HepG2 (cell line): ENCODE results near the gene RDH12. TPM values are rescaled to one million over a fixed set of nuclear protein-coding genes. Genes with fewer than 3 reads are reported as not detected.

Source experiments
- ARHGAP35 ChIP-seq: sonication (generic); formaldehyde crosslinking; IDR thresholded peaks from 2 replicates; pipeline ENCODE4 v1.9.0; 2022; ENCODE audit warnings: mild to moderate bottlenecking, inconsistent platforms, moderate library complexity, missing genetic modification reagents, borderline replicate concordance
- FLYWCH1 ChIP-seq: sonication (generic); formaldehyde crosslinking; IDR thresholded peaks from 2 replicates; pipeline ENCODE4 v1.8.1; 2023; ENCODE audit warnings: mild to moderate bottlenecking, missing genetic modification reagents
- GABPA ChIP-seq, 2 experiments: IDR thresholded peaks; 2 replicates each; pipeline ENCODE4 v1.6.1; 2011 to 2016; ENCODE audit warnings: low read depth in 2 of 2, low read length in 1 of 2, missing biosample characterization in 1 of 2, missing genetic modification characterization in 1 of 2
- KAT8 ChIP-seq: IDR thresholded peaks from 2 replicates; pipeline ENCODE4 v1.6.1; 2016; ENCODE audit warnings: missing genetic modification reagents, missing compliant biosample characterization
- KDM3A ChIP-seq: IDR thresholded peaks from 2 replicates; pipeline ENCODE4 v1.6.1; 2018; ENCODE audit warnings: low read depth, missing compliant biosample characterization
- MYNN ChIP-seq: sonication (generic); formaldehyde crosslinking; IDR thresholded peaks from 2 replicates; pipeline ENCODE4 v1.4.0; 2020; ENCODE audit warnings: mild to moderate bottlenecking, low read depth, missing genetic modification reagents
- PAX8 ChIP-seq: sonication (generic); formaldehyde crosslinking; IDR thresholded peaks from 2 replicates; pipeline ENCODE4 v1.8.0; 2022; ENCODE audit warnings: mild to moderate bottlenecking, missing genetic modification reagents, borderline replicate concordance
- RELA ChIP-seq: sonication (generic); formaldehyde crosslinking; IDR thresholded peaks from 2 replicates; pipeline ENCODE4 v1.4.0; 2020; ENCODE audit warnings: missing genetic modification reagents
- SRF ChIP-seq: IDR thresholded peaks from 2 replicates; pipeline ENCODE4 v1.6.1; 2011; ENCODE audit warnings: mild to moderate bottlenecking, low read depth, low read length, moderate library complexity
- TP53 ChIP-seq: sonication (generic); formaldehyde crosslinking; conservative IDR thresholded peaks from 2 replicates; pipeline ENCODE4 v1.4.0; 2020; ENCODE audit warnings: missing genetic modification reagents
- ZBTB39 ChIP-seq: sonication (generic); formaldehyde crosslinking; IDR thresholded peaks from 2 replicates; pipeline ENCODE4 v1.5.0; 2020; ENCODE audit warnings: missing genetic modification reagents
- ZNF331 ChIP-seq: sonication (generic); formaldehyde crosslinking; IDR thresholded peaks from 2 replicates; pipeline ENCODE4 v1.4.0; 2020; ENCODE audit warnings: missing genetic modification reagents
- ZNF546 ChIP-seq: sonication (generic); formaldehyde crosslinking; conservative IDR thresholded peaks from 2 replicates; pipeline ENCODE4 v1.8.1; 2023; ENCODE audit warnings: mild to moderate bottlenecking, missing genetic modification reagents
- ZNF670 ChIP-seq: sonication (generic); formaldehyde crosslinking; IDR thresholded peaks from 2 replicates; pipeline ENCODE4 v1.8.0; 2022; ENCODE audit warnings: mild to moderate bottlenecking, missing genetic modification reagents, borderline replicate concordance
- ZNF747 ChIP-seq: sonication (generic); formaldehyde crosslinking; IDR thresholded peaks from 2 replicates; pipeline ENCODE4 v1.8.1; 2023; ENCODE audit warnings: missing genetic modification reagents, mild to moderate bottlenecking, borderline replicate concordance
- polyA plus RNA-seq, 8 experiments: library from polyadenylated mRNA; depleted of rRNA in 3 of 8; stranded (reverse) in 7 of 8; unstranded in 1 of 8; fragments of >200 nt; fragmentation: Illumina TruSeq in 4 of 8; extraction: Trizol in 4 of 8; gene quantifications; 2 replicates each; pipeline versions ENCODE4 v1.2.1 to v1.2.3, GENCODE V29; 2011 to 2016; ENCODE audit warnings: low read depth in 4 of 8, missing spikeins in 1 of 8, mixed read lengths in 1 of 8; ENCODE audit not compliant: insufficient read depth in 1 of 8
- total RNA-seq, 5 experiments: library from RNA; depleted of rRNA; stranded (reverse); fragments of >200 nt; fragmentation: Illumina TruSeq; extraction: Trizol; gene quantifications; 2 replicates each; pipeline ENCODE4 v1.2.3, GENCODE V29; 2016; ENCODE audit warnings: low read depth in 1 of 5
- TF ChIP-seq, protein P1 (sequence below): sonication (generic); formaldehyde crosslinking; IDR thresholded peaks from 2 replicates; pipeline ENCODE4 v1.4.0; 2020; ENCODE audit warnings: missing genetic modification reagents
- TF ChIP-seq, protein P2 (sequence below): sonication (generic); formaldehyde crosslinking; IDR thresholded peaks from 2 replicates; pipeline ENCODE4; 2020; ENCODE audit warnings: missing genetic modification reagents, mild to moderate bottlenecking, borderline replicate concordance
- TF ChIP-seq, protein P3 (sequence below): sonication (generic); formaldehyde crosslinking; IDR thresholded peaks from 2 replicates; pipeline ENCODE4 v1.8.0; 2022; ENCODE audit warnings: low read depth, missing genetic modification reagents

RDH12 gene
- total and polyA plus RNA-seq, 2 of the 13 experiments (the other 11 are each of a cell fraction or from before 2014, with no cell fraction given), result 1.6 to 2.1 TPM

DNA sequence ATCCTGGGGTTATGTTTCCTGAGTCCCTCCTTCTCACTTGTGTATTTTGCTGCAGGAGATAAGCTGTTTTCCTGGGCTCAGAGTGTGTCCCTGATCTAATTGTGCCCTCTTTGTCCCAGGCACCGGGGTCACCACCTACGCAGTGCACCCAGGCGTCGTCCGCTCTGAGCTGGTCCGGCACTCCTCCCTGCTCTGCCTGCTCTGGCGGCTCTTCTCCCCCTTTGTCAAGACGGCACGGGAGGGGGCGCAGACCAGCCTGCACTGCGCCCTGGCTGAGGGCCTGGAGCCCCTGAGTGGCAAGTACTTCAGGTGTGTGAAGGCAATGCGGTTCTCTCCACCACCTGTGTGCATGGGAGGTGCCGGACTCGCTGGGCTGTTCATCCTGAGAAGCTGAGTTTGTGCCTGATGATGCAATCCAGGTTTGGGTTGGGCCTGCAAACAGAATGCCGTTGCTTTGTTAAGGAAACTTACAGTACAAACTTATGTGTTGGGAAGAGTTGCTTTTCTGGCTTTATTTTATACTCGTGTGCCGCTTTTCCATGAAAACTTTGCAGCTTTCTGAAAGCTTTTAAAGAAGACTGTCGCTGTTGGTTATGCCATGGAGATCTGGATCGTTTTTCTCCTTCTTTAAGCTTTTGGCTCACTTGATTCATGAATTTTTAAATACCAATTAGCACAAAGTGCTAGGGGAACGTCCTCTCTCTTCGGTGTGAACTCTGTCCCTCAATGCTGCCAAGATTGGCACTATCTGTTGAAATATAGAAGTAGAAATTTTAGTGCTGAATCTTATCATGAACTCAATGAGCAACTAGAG is 27.6 kb downstream of the RDH12 start (continued):
- TF ChIP-seq ZBTB39 (CRISPR knock-in tag), result peak; percentile 85; the same call in 1 of the 2 replicates
- TF ChIP-seq GABPA (IDR thresholded peaks at IDR 0.05; ENCODE audit: low read depth, low read length), result no peak
- TF ChIP-seq GABPA (CRISPR knock-in tag; IDR thresholded peaks at IDR 0.05; ENCODE audit: low read depth), result no peak
- TF ChIP-seq, protein P1, sequence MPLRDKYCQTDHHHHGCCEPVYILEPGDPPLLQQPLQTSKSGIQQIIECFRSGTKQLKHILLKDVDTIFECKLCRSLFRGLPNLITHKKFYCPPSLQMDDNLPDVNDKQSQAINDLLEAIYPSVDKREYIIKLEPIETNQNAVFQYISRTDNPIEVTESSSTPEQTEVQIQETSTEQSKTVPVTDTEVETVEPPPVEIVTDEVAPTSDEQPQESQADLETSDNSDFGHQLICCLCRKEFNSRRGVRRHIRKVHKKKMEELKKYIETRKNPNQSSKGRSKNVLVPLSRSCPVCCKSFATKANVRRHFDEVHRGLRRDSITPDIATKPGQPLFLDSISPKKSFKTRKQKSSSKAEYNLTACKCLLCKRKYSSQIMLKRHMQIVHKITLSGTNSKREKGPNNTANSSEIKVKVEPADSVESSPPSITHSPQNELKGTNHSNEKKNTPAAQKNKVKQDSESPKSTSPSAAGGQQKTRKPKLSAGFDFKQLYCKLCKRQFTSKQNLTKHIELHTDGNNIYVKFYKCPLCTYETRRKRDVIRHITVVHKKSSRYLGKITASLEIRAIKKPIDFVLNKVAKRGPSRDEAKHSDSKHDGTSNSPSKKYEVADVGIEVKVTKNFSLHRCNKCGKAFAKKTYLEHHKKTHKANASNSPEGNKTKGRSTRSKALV (CRISPR knock-in tag), result peak; percentile 74; the same call in 1 of the 2 replicates
- TF ChIP-seq, protein P2, sequence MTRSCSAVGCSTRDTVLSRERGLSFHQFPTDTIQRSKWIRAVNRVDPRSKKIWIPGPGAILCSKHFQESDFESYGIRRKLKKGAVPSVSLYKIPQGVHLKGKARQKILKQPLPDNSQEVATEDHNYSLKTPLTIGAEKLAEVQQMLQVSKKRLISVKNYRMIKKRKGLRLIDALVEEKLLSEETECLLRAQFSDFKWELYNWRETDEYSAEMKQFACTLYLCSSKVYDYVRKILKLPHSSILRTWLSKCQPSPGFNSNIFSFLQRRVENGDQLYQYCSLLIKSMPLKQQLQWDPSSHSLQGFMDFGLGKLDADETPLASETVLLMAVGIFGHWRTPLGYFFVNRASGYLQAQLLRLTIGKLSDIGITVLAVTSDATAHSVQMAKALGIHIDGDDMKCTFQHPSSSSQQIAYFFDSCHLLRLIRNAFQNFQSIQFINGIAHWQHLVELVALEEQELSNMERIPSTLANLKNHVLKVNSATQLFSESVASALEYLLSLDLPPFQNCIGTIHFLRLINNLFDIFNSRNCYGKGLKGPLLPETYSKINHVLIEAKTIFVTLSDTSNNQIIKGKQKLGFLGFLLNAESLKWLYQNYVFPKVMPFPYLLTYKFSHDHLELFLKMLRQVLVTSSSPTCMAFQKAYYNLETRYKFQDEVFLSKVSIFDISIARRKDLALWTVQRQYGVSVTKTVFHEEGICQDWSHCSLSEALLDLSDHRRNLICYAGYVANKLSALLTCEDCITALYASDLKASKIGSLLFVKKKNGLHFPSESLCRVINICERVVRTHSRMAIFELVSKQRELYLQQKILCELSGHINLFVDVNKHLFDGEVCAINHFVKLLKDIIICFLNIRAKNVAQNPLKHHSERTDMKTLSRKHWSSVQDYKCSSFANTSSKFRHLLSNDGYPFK, result peak; percentile 69; the same call in 1 of the 2 replicates
- no peak for TF ChIP-seq MYNN (CRISPR knock-in tag)
- no peak for TF ChIP-seq RELA (CRISPR knock-in tag)
- TF ChIP-seq ZNF546, result 0 out of 2 replicates have a peak, but pooled peaks have one; percentile 33
- no peak for TF ChIP-seq KAT8 (CRISPR knock-in tag)
- TF ChIP-seq ARHGAP35 (CRISPR knock-in tag), result peak; percentile 53; the same call in 1 of the 2 replicates
- 0 out of 2 replicates have a peak, but pooled peaks have one; percentile 35 for TF ChIP-seq ZNF747
- no peak for TF ChIP-seq TP53
- TF ChIP-seq FLYWCH1 (CRISPR knock-in tag), result no peak
- 0 out of 2 replicates have a peak, but pooled peaks have one; percentile 8 for TF ChIP-seq KDM3A (CRISPR knock-in tag)
- no peak for TF ChIP-seq SRF
- no peak for TF ChIP-seq ZNF670 (CRISPR knock-in tag)
- TF ChIP-seq, protein P3, sequence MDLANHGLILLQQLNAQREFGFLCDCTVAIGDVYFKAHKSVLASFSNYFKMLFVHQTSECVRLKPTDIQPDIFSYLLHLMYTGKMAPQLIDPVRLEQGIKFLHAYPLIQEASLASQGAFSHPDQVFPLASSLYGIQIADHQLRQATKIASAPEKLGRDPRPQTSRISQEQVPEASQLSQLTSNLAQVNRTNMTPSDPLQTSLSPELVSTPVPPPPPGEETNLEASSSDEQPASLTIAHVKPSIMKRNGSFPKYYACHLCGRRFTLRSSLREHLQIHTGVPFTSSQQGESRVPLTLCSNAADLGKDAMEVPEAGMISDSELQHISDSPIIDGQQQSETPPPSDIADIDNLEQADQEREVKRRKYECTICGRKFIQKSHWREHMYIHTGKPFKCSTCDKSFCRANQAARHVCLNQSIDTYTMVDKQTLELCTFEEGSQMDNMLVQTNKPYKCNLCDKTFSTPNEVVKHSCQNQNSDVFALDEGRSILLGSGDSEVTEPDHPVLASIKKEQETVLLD (CRISPR knock-in tag), result no peak
- peak; percentile 54; the same call in 1 of the 2 replicates for TF ChIP-seq ZNF331
- TF ChIP-seq PAX8 (CRISPR knock-in tag), result no peak
